ENCODE measurements around the gene NXN. TPM values are rescaled to one million over a fixed set of nuclear protein-coding genes. Genes with fewer than 3 reads are reported as not detected.
"Not testable (repeated sequence)": the region's sequence is repeated elsewhere in the genome, so short reads cannot be mapped to it uniquely, and the experiment has no call there.

NXN gene
- polyA plus RNA-seq, 1 donor = 51.3 TPM

DNA sequence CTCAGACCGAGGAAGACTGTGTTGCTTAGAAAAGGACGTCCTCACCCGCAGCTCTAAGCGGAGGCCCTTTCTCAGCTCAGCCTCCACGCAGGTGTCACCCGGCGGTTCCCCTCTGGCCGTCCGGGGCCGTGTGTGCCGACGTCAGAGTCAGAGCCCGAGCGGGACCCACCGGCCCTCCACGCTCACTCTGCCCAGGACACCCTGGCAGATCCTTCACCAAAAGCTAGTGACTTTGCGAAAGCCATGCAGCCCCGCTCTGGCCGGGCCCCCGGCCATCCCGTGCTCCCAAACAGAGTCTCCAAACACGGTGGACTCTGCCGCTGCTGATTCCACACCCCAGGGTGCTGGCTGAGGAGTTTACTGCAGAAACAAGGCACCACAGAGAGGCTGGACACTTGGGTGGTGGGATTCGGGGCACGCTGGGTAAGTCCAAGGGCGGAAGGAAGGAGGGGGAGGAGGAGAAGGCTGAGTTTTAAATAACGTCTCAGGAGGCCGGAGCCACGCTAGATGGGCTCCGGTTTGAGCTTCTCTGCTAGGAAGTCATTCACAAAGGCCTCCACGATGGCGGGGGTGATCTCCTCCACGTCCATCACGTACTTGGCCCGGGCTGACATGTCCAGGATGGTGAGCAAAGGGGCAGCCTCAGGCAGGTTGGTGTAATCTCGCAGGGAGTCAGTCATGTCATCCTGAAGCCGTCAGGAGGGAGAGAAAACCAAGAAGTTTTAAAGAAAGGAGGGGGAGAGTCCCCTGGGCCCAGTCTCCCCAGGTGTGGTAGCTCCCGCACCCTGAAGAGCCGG is 178.9 kb downstream of the NXN start:
- no peak for DNase-seq (ENCODE audit: low read depth)

DNA sequence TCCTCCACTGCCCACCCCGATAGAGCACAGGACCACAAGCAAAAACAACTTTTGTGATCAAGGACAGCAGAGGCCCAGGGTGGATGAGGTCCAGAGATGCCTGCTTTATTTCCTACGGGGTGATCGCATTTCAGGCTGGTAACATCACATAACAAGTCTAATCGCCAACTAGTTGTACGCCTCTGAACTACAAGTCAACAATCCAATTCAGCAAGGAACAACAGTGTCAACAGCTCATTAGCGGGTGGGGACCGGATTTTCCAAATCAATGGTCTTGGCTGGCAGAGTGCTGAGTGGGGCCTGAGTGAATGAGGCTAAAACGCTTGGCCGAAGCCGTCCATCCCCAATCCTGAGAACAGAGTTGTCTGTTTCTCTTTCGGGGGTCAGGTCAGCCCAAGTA is 180.3 kb downstream of the NXN start:
- no peak for DNase-seq (ENCODE audit: low read depth)

DNA sequence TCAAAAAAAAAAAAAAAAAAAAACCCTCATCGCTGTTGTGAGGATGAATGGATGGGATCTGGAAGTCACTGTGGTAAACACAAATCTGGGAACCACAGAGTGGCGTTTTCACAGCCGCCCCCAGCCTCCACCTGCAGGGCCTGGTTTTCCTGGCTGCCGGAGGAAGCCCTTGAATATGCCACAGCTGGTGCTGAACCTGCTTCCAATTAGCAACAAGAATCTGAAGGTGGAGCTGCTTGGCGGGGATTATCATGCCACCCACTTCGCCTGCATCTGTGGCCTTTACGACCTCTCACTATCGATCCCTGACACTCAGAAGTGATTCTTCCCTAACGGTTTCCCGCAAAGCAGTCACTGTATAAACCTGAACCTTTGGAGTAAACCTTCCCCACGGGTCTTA is 181.3 kb downstream of the NXN start:
- DNase-seq (ENCODE audit: low read depth) = no peak

DNA sequence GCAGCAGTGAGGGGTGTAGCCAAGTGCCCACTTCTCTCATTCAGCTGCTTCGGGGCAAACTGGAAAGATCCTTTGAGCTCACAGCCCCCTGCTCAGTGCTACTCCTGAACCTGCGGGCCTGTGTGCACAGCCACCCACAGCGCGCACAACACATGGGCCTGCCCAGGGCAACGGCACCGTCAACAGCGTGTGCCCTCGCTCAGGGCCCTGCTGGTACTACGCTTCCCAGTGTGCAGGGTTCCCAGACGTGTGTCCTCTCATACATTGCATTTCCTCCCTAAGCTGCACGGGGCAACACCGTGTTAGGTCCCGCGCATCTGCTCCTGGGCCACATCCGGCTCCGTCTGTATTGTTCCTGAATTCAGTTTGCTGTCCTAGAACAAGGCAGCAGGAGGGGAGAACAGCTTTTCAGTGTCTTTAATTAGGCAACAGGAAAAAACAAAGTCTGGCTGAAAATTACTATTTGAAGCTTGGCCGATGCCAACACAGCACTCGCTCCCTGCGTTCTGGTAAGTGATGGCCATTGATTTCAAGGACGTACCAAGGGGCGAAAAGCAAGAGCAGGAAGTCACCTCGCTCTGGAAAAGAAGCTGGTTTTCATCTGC is 182.2 kb downstream of the NXN start:
- no peak for DNase-seq (ENCODE audit: low read depth)

DNA sequence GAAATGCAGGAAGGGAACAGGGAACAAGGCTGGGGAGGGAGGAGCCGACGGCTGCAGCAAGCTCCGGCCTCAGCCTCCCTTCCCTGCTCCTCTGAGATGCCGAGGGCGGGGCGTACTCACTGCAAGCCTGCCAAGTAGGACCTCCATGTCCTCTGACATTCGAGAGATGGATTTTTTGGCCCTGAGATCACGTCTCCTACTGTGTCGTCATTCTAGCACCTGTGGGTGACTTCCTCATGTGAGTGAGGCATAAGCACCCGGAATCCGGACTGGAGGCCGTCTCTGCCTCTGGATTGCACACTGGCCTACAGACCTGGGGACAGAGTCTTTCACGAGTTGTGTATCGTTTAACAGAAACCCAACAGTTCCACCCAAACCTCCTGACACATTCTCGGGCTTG is 183.0 kb downstream of the NXN start:
- DNase-seq (ENCODE audit: low read depth) = no peak

DNA sequence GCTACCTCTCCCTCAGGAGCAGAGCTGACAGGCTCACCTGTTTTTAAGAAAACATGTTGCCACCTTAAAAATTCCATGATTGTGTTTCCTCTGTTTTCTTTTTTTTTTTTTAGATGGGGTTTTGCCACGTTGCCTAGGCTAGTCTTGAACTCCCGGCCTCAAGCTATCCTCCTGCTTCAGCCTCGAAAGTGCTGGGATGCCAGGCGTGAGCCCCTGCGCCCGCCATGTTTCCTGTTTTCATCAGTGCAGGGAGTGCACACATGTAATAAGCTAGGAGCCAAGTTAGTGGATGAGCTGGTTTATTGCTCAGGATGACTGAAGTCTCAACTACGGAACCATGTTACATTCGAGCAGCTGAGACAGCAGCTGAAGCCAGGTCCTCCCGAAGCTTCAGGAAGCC is 183.9 kb downstream of the NXN start:
- DNase-seq (ENCODE audit: low read depth) = no peak

DNA sequence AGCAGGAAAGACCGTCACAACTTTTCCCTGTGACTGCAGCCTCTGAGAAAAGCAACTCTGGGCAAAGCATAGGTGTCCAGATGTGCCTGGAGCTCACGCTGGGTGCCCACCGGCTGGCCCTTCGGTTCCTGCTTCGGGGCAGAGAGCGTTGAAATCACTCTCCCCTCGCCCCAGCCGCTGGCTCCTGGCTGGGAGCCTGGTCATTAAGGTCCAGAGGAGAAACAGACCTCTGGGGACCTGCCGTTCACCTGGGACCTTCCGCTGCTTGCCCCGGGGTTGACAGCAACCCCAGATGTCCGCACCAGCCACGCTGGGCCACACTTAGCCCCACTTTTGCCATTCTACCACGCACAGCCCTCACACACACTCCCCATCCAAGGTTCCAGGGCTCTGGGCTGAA is 184.3 kb downstream of the NXN start:
- no peak for DNase-seq (ENCODE audit: low read depth)

DNA sequence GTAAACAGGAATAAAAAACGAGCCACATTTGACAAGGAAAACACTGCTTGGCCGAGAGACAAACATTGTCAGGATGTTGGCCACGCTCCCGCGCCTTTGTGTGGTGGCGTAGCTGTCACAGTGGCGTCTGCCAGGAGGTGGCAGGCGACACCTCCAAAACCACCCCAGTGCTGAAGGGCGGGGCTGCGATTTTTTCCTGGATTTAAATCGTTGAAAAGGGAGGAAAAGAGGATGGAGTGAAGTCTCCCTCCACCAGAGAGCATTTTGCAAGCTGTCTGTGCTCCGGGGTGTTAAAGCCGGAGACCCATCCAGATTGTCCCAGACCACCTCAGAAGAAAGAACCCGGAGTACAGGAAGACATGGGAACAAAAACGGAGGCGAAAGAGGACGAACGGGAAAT is 184.7 kb downstream of the NXN start:
- peak; percentile 76 for DNase-seq (ENCODE audit: low read depth)

DNA sequence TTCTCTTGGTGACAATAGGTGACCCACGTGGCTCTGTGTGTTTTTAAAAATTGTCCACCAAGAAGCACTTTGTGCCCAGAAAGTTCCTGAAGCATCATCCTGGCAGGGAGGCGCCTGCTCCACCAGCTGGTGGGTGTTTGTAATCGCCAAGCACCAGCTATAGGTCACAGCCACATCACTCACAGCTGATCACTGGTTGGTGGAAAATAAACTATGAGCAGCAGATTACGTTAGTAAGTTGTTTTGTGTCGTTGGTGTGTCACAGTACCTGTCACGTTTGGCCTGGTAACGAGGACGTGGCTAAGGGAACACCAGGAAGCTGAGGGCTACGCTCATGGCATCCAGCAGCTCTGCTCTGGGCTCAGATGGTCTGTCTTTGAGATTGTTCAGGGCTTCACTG is 187.3 kb downstream of the NXN start:
- DNase-seq (ENCODE audit: low read depth) = no peak

DNA sequence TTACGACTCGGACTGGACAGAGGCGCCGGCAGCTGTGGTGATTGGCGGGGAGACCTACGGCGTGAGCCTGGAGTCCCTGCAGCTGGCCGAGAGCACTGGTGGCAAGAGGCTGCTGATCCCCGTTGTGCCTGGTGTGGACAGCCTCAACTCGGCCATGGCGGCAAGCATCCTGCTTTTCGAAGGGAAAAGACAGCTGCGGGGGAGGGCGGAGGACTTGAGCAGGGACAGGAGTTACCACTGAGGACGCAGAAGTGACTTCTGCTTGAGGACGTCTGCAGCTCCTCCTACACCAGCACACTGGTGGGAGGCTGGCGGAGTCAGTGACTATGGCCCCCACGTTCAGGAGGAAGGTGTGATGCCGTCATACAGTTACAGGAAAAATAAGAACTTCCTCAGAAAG is 187.7 kb downstream of the NXN start:
- no peak for DNase-seq (ENCODE audit: low read depth)

DNA sequence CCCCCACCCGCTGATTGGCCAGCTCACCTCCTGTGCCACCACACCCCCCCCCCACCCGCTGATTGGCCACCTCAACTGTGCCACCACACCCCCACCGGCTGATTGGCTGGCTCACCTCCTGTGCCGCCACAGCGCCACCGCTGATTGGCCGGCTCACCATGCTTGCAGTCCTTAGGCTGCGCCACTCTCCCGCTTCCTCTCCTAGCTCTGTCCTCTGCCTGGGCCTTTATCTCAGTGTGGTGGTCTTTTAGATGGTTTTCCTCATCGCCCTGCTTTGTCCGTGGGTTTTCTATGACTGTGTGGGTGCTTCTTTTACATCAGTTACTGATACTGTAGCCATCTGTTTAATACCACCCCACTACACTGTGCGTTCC is 188.7 kb downstream of the NXN start:
- DNase-seq (ENCODE audit: low read depth) = not testable (repeated sequence)

DNA sequence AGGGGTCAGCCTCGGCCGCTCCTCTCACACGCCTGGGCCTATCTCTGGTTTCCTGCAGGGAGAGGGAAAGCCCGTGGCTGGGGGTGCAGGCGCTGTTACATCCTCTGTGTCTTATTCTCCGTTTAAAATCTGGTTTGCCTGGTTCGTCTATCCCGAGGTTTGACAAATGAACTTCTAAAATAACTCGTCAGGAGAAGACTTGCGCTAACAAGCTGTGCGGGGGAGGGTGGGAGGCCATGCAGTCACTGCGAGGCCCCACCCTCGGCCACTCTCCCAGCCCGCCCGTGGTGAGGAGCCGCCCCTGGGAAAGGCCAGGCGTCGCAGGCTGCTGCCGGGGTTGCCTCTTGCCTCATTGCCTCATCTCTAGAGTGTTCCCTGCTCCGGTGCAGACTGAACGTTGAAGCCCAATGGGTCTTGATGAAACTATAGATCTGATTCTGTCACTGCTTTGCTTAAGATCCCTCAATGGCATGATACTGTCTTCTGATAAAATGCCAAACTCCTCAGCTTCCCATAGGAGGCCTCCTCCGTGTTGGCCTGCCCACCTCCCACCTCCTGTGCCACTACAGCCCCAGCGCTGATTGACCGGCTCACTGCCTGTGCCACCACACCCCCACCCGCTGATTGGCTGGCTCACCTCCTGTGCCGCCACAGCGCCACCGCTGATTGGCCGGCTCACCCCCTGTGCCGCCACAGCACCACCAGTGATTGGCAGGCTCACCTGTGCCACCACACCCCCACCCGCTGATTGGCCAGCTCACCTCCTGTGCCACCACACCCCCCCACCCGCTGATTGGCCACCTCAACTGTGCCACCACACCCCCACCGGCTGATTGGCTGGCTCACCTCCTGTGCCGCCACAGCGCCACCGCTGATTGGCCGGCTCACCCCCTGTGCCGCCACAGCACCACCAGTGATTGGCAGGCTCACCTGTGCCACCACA is 189.4 kb downstream of the NXN start:
- not testable (repeated sequence) for DNase-seq (ENCODE audit: low read depth)

DNA sequence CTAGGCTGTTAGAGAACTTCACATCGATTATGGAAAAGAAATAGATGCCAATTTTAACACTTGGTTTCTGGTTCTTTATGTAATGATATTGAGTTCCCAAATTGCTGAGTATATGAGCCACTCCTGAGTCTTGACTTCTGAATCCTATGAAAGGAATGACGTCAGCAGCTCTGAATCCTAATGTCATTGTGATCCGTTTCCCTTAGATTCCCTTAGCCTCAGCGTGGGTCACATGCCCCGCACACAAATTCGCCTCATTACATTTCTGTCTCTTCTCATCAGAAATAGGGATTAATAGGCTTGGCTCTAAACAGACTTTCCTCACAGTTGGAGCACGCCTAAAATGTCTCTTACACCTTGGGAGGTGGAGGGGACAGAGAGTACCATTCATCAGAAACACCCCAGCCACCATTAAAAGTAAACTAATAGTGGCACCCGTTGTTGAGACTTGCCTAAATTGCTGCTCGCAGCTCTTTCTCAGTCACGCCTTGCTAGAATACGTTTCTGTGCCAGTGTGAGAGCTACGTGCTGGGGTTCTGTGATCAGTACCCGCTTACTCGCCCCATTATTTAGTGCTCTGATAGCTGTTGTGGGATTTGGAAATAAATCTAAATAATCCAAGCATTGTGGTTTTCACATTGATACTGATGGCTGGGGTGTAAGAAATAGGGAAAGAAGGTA is 190.3 kb downstream of the NXN start:
- no peak for DNase-seq (ENCODE audit: low read depth)

DNA sequence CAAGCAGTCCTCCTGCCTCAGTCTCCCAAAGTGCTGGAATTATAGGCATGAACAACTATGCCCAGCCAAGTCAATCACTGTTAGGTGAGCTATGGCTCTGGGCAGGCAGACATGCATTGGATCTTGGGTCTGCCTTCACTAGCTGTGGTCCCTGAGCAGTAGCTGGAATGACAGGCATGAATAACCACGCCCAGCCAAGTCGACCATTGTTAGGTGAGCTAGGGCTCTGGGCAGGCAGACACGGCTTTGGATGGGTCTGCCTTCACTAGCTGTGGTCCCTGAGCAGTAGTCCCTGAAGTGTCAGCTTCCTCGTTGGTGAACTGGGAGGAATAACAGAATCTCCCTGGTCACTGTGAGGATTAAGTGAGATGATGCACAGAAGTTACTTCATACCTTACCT is 191.0 kb downstream of the NXN start:
- no peak for DNase-seq (ENCODE audit: low read depth)

DNA sequence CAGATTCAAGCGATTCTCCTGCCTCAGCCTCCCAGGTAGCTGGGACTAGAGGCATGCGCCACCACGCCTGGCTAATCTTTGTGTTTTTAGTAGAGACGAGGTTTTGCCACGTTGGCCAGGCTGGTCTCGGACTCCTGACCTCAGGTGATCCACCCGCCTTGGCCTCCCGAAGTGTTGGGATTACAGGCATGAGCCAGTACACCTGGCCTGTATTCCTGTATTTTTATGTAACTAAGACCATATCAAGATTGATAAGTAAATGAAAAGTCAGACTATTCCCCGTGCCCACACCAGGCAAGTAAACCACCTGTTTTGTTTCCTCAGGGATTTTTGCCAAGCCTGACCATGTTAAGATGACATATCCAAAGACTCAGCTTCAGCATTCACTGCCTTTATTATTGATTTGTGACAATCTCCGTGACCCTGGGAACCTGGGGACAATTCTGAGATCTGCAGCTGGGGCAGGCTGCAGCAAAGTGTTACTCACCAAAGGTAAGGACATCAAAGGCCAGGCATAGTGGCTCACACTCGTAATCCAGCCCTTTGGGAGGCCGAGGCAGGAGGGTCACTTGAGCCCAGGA is 191.8 kb downstream of the NXN start:
- no peak for DNase-seq (ENCODE audit: low read depth)

DNA sequence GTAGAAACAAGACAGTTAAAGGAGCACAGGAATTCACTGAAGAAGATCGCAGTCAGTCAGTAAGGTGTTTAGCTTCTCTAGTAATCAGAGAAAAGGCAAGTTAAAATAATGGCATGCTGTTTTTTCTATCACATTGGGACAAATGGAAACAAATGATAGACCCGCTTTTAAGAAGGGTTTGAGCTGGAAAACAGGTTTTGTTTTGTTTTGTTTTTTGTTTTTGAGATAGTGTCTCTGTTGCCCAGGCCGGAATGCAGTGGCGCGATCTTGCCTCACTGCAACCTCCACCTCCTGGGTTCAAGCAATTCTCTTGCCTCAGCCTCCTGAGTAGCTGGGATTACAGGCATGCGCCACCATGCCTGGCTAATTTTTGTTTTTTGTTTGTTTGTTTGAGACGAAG is 193.7 kb downstream of the NXN start:
- DNase-seq (ENCODE audit: low read depth) = not testable (repeated sequence)

DNA sequence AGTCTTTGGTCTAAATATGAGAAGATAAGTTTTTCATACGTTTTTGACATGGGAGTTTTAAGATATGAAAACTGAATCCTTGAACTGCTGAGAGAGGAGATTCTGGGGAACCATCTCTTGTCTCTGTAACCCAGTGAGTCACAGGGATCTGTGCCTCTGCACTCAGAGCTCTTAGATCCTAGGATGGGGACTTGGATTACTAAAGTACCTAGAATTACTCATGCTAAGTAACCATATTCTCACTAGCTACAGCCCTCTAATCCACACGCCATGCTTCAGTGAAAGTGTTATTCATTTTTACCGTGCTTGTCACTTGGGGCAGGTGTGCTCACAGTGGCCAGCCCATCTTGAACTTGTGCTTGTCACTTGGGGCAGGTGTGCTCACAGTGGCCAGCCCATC is 195.4 kb downstream of the NXN start:
- DNase-seq (ENCODE audit: low read depth) = no peak

DNA sequence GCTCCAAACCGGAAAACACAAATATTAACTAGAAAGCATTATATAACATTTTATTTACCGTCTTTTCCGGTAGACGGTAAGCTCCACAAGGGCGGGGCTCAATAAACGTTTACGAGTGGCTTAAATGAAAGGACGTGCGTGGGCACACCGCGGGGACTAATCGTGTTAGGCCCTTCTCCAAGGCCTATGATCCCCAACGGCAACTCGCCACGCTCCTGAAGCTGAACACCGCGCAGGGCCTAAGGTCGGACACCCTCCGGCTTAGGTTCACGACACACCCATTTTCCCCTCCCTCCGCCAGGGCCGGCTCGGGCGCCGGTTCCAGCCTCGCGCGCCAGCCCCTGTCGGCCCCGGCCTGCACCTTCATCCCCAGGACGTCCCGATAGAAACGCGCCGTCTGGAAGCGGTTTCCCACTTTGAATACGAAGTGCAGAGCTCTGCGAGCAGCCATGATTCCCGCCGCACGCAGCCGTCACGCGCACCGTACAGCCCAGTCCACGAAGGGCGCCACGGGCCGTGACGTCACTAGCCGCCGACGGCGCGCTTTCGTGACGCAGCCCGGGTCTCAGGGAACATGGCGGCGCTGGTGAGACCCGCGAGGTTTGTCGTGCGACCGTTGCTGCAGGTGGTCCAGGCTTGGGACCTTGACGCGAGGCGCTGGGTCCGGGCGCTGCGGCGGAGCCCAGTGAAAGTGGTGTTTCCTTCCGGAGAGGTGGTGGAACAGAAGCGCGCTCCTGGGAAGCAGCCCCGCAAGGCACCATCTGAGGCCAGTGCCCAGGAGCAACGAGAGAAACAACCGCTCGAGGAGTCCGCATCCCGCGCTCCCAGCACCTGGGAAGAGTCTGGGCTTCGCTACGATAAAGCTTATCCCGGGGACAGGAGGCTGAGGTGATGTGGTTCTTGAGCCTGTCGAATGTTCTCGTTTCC is 197.5 kb downstream of the NXN start, which contains the start of the genes GLOD4 and MRM3:
TSS of gene GLOD4 (minus strand) at position 476 of the 927 bp plus-strand sequence. CDS start at position 451, 25 bp downstream.
TSS of gene MRM3 (plus strand) at position 549 of the 927 bp plus-strand sequence. CDS start at position 575, 26 bp downstream.
- DNase-seq (ENCODE audit: low read depth) = peak; percentile 68

DNA sequence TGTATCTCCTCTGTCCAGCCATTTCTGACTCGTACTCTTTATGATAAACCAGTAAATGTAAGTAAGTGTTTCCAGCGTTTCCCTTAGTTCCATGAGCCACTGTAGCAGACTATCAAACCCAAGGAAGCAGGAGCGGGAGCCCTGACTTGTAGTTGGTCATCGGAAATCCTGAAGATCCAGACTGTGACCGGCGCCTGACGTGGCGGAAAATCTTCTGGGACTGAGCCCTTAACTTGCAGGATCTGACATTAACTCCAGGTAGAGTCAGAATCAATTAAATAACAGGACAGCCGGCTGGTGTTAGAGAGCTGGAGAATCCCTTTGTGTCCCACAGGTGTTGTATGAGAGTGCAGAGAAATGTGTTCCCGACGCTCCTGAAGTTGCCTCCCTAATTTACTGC is 201.5 kb downstream of the NXN start:
- DNase-seq (ENCODE audit: low read depth) = no peak

DNA sequence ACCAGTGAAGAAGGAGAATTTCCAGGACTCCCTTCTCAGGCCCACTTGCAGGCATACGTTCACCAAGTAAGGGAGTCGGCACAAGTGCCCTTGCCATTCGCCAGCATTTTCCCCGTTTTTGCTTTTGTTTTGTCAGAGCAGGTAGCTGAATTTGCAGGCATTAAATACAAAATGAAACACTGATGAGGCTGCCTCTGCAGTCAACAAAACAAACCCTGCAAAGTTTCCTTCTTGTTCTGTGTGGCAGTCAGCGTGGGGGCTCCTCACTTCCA is 205.3 kb downstream of the NXN start:
- DNase-seq (ENCODE audit: low read depth) = no peak

Measured in forelimb muscle (tissue), 1 donor.